ENCODE measurements around the gene FUBP3.

FUBP3 gene

GRCh38 chr9:130578865-130579737 is at the start of gene FUBP3:
FUBP3 (plus strand) TSS chr9:130579577; CDS start chr9:130579681, 104 bp downstream.
- DNase-seq: peak; percentile 22

- DNase-seq: no peak
Observed at GRCh38 chr9:130530938-130531337, 48.4 kb upstream of the FUBP3 start.

GRCh38 chr9:130531670-130532069 is 47.7 kb upstream of the FUBP3 start:
- DNase-seq: no peak

GRCh38 chr9:130532426-130533080 is 46.8 kb upstream of the FUBP3 start:
- peak; percentile 21 for DNase-seq

GRCh38 chr9:130535818-130536521 is 43.4 kb upstream of the FUBP3 start:
- DNase-seq: peak; percentile 93

- DNase-seq: no peak
Observed at GRCh38 chr9:130536701-130537107, 42.7 kb upstream of the FUBP3 start.

GRCh38 chr9:130537346-130538050 is 41.9 kb upstream of the FUBP3 start:
- no peak for DNase-seq

GRCh38 chr9:130539420-130540223 is 39.8 kb upstream of the FUBP3 start:
- DNase-seq: no peak

GRCh38 chr9:130541533-130541932 is 37.8 kb upstream of the FUBP3 start:
- no peak for DNase-seq

- no peak for DNase-seq
Observed at GRCh38 chr9:130542038-130542437, 37.3 kb upstream of the FUBP3 start.

- DNase-seq: no peak
Observed at GRCh38 chr9:130542457-130543228, 36.7 kb upstream of the FUBP3 start.

GRCh38 chr9:130543368-130543767 is 36.0 kb upstream of the FUBP3 start:
- DNase-seq: no peak

- DNase-seq: no peak
Observed at GRCh38 chr9:130543859-130544258, 35.5 kb upstream of the FUBP3 start.

GRCh38 chr9:130544364-130544763 is 35.0 kb upstream of the FUBP3 start:
- DNase-seq: no peak

- DNase-seq: no peak
Observed at GRCh38 chr9:130548103-130548502, 31.3 kb upstream of the FUBP3 start.

- peak; percentile 19 for DNase-seq
Observed at GRCh38 chr9:130549093-130549735, 30.2 kb upstream of the FUBP3 start.

- DNase-seq: no peak
Observed at GRCh38 chr9:130554606-130555005, 24.8 kb upstream of the FUBP3 start.

- DNase-seq: no peak
Observed at GRCh38 chr9:130555061-130555460, 24.3 kb upstream of the FUBP3 start.

GRCh38 chr9:130555968-130556367 is 23.4 kb upstream of the FUBP3 start:
- no peak for DNase-seq

GRCh38 chr9:130556396-130557076 is 22.8 kb upstream of the FUBP3 start:
- DNase-seq: peak; percentile 18
